Hepatocyte (in vitro differentiated cells): ENCODE data around the gene CEP112. TPM values are rescaled to one million over a fixed set of nuclear protein-coding genes. Genes with fewer than 3 reads are reported as not detected.

Experiments used
- DNase-seq: peaks from one replicate; pipeline ENCODE4 v3.0.0-alpha.2; 2016; ENCODE audit warnings: low spot score
- H2AFZ ChIP-seq: fragments of 200-600 bp; sonication (generic); 2 replicates; pipeline ENCODE4 v1.6.0; 2016; ENCODE audit warnings: antibody characterized with exemption, mild to moderate bottlenecking
- H3K27ac ChIP-seq: fragments of 200-600 bp; sonication (generic); 2 replicates; pipeline ENCODE4 v1.5.1; 2016; ENCODE audit warnings: mild to moderate bottlenecking
- H3K27me3 ChIP-seq: fragments of 200-600 bp; sonication (generic); 2 replicates; pipeline ENCODE4 v1.6.1; 2016
- H3K36me3 ChIP-seq: fragments of 200-600 bp; sonication (generic); replicated peaks from 2 replicates; pipeline ENCODE4 v1.5.1; 2016; ENCODE audit warnings: low read depth; ENCODE audit not compliant: insufficient read depth
- H3K4me1 ChIP-seq: fragments of 200-600 bp; sonication (generic); 2 replicates; pipeline ENCODE4 v1.5.1; 2016; ENCODE audit warnings: mild to moderate bottlenecking, moderate library complexity; ENCODE audit not compliant: insufficient read depth
- H3K4me2 ChIP-seq: fragments of 200-600 bp; sonication (generic); 2 replicates; pipeline ENCODE4 v1.6.0; 2016
- H3K4me3 ChIP-seq: fragments of 200-600 bp; sonication (generic); 2 replicates; pipeline ENCODE4 v1.5.1; 2016; ENCODE audit warnings: mild to moderate bottlenecking
- H3K79me2 ChIP-seq: fragments of 200-600 bp; sonication (generic); 2 replicates; pipeline ENCODE4 v1.6.0; 2017; ENCODE audit warnings: mild to moderate bottlenecking
- H3K9me2 ChIP-seq: fragments of 200-600 bp; sonication (generic); replicated peaks from 2 replicates; pipeline ENCODE4 v1.6.0; 2017; ENCODE audit warnings: mild to moderate bottlenecking; ENCODE audit not compliant: insufficient read depth
- H3K9me3 ChIP-seq: fragments of 200-600 bp; sonication (generic); 2 replicates; pipeline ENCODE4 v1.5.1; 2016; ENCODE audit warnings: low read depth, mild to moderate bottlenecking
- H4K20me1 ChIP-seq: fragments of 200-600 bp; sonication (generic); 2 replicates; pipeline ENCODE4 v1.6.0; 2016; ENCODE audit warnings: mild to moderate bottlenecking; ENCODE audit not compliant: insufficient read depth, poor library complexity, severe bottlenecking
- CTCF ChIP-seq: fragments of 200-600 bp; sonication (generic); IDR thresholded peaks from 2 replicates; pipeline ENCODE4 v1.5.1; 2016; ENCODE audit warnings: antibody characterized with exemption, mild to moderate bottlenecking; ENCODE audit not compliant: poor library complexity
- EZH2 ChIP-seq: fragments of 200-600 bp; sonication (generic); IDR thresholded peaks from 2 replicates; pipeline ENCODE4 v1.6.1; 2016; ENCODE audit warnings: antibody characterized with exemption, mild to moderate bottlenecking, borderline replicate concordance
- EZH2phosphoT487 ChIP-seq: fragments of 200-600 bp; sonication (generic); IDR thresholded peaks from one replicate; pipeline ENCODE4 v1.6.1; 2018; ENCODE audit warnings: antibody characterized with exemption, mild to moderate bottlenecking, low read depth, moderate library complexity; ENCODE audit not compliant: unreplicated experiment, severe bottlenecking
- WGBS: methylation state at CpG from one replicate; pipeline ENCODE4 v1.1.6; 2016; ENCODE audit warnings: low lambda C conversion rate; ENCODE audit errors: missing lambda C conversion rate; 5-methylcytosine and 5-hydroxymethylcytosine counted together
- polyA plus RNA-seq: library from polyadenylated mRNA; unstranded; fragments of >200 nt; fragmentation: Nextera tagmentation; extraction: Ambion mirVana; gene quantifications from 2 replicates; pipeline ENCODE4 v1.2.1, GENCODE V29; 2016
- total RNA-seq: library from RNA; depleted of rRNA; stranded (reverse); fragments of >200 nt; gene quantifications from 2 replicates; pipeline ENCODE4 v1.2.3, GENCODE V29; 2014

The CEP112 gene
- total and polyA plus RNA-seq, 2 experiments from 2014 or later, result 7.1 to 9.7 TPM

- Histone ChIP-seq H3K27ac (no peak overlapping the region), H4K20me1 (no peaks in the 10 kb centered on the region)
- peak; percentile 64 for DNase-seq
These were observed 441.3 kb downstream of the CEP112 start for GRCh38 chr17:65750631-65751115.

GRCh38 chr17:65750166-65750565 is 441.8 kb downstream of the CEP112 start:
- H3K4me3 ChIP-seq, result no peak overlapping the region
- no peaks in the 10 kb centered on the region for H3K36me3 ChIP-seq
- no peak for DNase-seq
- no peaks in the 10 kb centered on the region for H3K9me2 ChIP-seq
- H3K4me1 ChIP-seq, result peaks cover 10% of the 10 kb centered on the region
- H2AFZ ChIP-seq, result no peak overlapping the region
- 96% methylated on average over 1 of the region's 1 CpG for WGBS
- no peaks in the 10 kb centered on the region for H4K20me1 ChIP-seq
- TF ChIP-seq CTCF, result no peak
- TF ChIP-seq EZH2phosphoT487, result no peak
- no peak for TF ChIP-seq EZH2
- H3K27me3 ChIP-seq, result no peaks in the 10 kb centered on the region
- no peaks in the 10 kb centered on the region for H3K9me3 ChIP-seq
- H3K27ac ChIP-seq, result no peak overlapping the region
- H3K79me2 ChIP-seq, result no peaks in the 10 kb centered on the region
- H3K4me2 ChIP-seq, result no peak overlapping the region

More at GRCh38 chr17:65750631-65751115, 441.3 kb downstream of the CEP112 start:
- Histone ChIP-seq H3K79me2 (no peaks in the 10 kb centered on the region), H2AFZ (no peak overlapping the region), H3K36me3 (no peaks in the 10 kb centered on the region), H3K4me3 (no peak overlapping the region), H3K9me3 (no peaks in the 10 kb centered on the region), H3K27me3 (no peaks in the 10 kb centered on the region), H3K4me1 (peaks cover 10% of the 10 kb centered on the region), H3K9me2 (no peaks in the 10 kb centered on the region), H3K4me2 (no peak overlapping the region)
- 30% methylated on average over 2 of the region's 2 CpGs for WGBS
- TF ChIP-seq CTCF (no peak), EZH2 (no peak), EZH2phosphoT487 (no peak)

- Histone ChIP-seq H3K27me3 (no peaks in the 10 kb centered on the region), H2AFZ (no peak overlapping the region), H3K9me2 (no peaks in the 10 kb centered on the region), H3K4me3 (no peak overlapping the region), H3K36me3 (no peaks in the 10 kb centered on the region), H3K4me1 (peaks cover 10% of the 10 kb centered on the region), H4K20me1 (no peaks in the 10 kb centered on the region), H3K4me2 (no peak overlapping the region), H3K9me3 (no peaks in the 10 kb centered on the region), H3K27ac (no peak overlapping the region), H3K79me2 (no peaks in the 10 kb centered on the region)
- WGBS, result 94% methylated on average over 2 of the region's 2 CpGs
- DNase-seq, result no peak
- no peak for TF ChIP-seq CTCF
- no peak for TF ChIP-seq EZH2
- TF ChIP-seq EZH2phosphoT487, result no peak
These were observed 442.5 kb downstream of the CEP112 start for GRCh38 chr17:65749479-65749878.

- no peak for TF ChIP-seq CTCF
- TF ChIP-seq EZH2phosphoT487, result no peak
- no peak for TF ChIP-seq EZH2
- H3K27ac ChIP-seq, result no peak overlapping the region
- no peaks in the 10 kb centered on the region for H3K4me1 ChIP-seq
These were observed 446.7 kb downstream of the CEP112 start for GRCh38 chr17:65745241-65745640.

More at GRCh38 chr17:65745241-65745640, 446.7 kb downstream of the CEP112 start:
- H3K9me3 ChIP-seq, result no peaks in the 10 kb centered on the region
- no peak for DNase-seq
- H3K27me3 ChIP-seq, result no peaks in the 10 kb centered on the region
- H2AFZ ChIP-seq, result no peak overlapping the region
- H3K4me2 ChIP-seq, result no peak overlapping the region
- no peaks in the 10 kb centered on the region for H3K79me2 ChIP-seq
- no peak overlapping the region for H3K4me3 ChIP-seq
- no peaks in the 10 kb centered on the region for H4K20me1 ChIP-seq
- H3K36me3 ChIP-seq, result no peaks in the 10 kb centered on the region
- H3K9me2 ChIP-seq, result no peaks in the 10 kb centered on the region
